ENCODE measurements around the gene XCR1.

DNA sequence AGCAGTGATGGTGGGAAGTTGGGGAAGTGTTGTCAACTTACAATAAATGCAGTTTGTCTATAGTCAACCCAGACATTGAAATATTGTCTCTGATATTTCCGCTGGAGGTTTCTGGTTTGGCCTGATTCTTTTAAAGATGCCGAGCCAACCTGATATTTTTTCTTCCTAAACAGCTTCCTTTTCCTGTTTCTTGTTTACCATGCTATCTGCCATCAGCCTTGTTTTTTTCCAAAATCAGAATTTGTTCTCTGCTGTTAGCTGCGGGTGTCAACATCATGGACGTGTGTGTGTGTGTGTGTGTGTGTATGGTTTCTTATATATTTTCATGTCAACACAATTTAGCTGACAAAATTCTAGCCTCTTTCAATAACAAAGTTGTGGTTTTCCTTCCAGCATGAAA, 41.2 kb upstream of the XCR1 start:
- TF ChIP-seq, protein P1, sequence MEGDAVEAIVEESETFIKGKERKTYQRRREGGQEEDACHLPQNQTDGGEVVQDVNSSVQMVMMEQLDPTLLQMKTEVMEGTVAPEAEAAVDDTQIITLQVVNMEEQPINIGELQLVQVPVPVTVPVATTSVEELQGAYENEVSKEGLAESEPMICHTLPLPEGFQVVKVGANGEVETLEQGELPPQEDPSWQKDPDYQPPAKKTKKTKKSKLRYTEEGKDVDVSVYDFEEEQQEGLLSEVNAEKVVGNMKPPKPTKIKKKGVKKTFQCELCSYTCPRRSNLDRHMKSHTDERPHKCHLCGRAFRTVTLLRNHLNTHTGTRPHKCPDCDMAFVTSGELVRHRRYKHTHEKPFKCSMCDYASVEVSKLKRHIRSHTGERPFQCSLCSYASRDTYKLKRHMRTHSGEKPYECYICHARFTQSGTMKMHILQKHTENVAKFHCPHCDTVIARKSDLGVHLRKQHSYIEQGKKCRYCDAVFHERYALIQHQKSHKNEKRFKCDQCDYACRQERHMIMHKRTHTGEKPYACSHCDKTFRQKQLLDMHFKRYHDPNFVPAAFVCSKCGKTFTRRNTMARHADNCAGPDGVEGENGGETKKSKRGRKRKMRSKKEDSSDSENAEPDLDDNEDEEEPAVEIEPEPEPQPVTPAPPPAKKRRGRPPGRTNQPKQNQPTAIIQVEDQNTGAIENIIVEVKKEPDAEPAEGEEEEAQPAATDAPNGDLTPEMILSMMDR (IDR thresholded peaks at IDR 0.05; ENCODE audit: poor library complexity): no peak
- TF ChIP-seq EZH2phosphoT487 (IDR thresholded peaks at IDR 0.05; ENCODE audit: low read depth, severe bottlenecking, unreplicated experiment): no peak
- TF ChIP-seq EZH2 (IDR thresholded peaks at IDR 0.05; ENCODE audit: borderline replicate concordance): no peak
